Measurements from ENCODE around the gene ADGRB3. TPM values are rescaled to one million over a fixed set of nuclear protein-coding genes. Genes with fewer than 3 reads are reported as not detected.

The ADGRB3 gene
- total RNA-seq, 1 donor from 2014 or later, result 14.9 TPM

GRCh38 chr6:69392745-69393144 lies 757.7 kb downstream of the ADGRB3 start:
- Mint-ChIP-seq H3K4me1 (no peaks in the 10 kb centered on the region), H3K4me3 (no peak overlapping the region), H3K9me3 (no peaks in the 10 kb centered on the region), H3K27me3 (ENCODE audit: low read depth) (no peaks in the 10 kb centered on the region), H3K36me3 (no peaks in the 10 kb centered on the region), H3K27ac (no peak overlapping the region)
- no peak for TF ChIP-seq CTCF (IDR thresholded peaks at IDR 0.05; ENCODE audit: unreplicated experiment)
- no peak for DNase-seq (ENCODE audit: low spot score in 2 of 2, unreplicated experiment in 2 of 2)

GRCh38 chr6:69398311-69398710 lies 763.2 kb downstream of the ADGRB3 start:
- Mint-ChIP-seq H3K27ac (no peak overlapping the region), H3K36me3 (no peaks in the 10 kb centered on the region), H3K27me3 (ENCODE audit: low read depth) (no peaks in the 10 kb centered on the region), H3K4me3 (no peak overlapping the region), H3K9me3 (no peaks in the 10 kb centered on the region), H3K4me1 (no peaks in the 10 kb centered on the region)
- no peak for DNase-seq (ENCODE audit: low spot score in 2 of 2, unreplicated experiment in 2 of 2)
- TF ChIP-seq CTCF (IDR thresholded peaks at IDR 0.05; ENCODE audit: unreplicated experiment), result no peak

- no peaks in the 10 kb centered on the region for H3K36me3 Mint-ChIP-seq
- no peak for DNase-seq (ENCODE audit: low spot score in 2 of 2, unreplicated experiment in 2 of 2)
- TF ChIP-seq CTCF (IDR thresholded peaks at IDR 0.05; ENCODE audit: unreplicated experiment), result no peak
- no peak overlapping the region for H3K4me3 Mint-ChIP-seq
- H3K27me3 Mint-ChIP-seq (ENCODE audit: low read depth), result no peaks in the 10 kb centered on the region
- no peak overlapping the region for H3K27ac Mint-ChIP-seq
- H3K4me1 Mint-ChIP-seq, result no peaks in the 10 kb centered on the region
- no peaks in the 10 kb centered on the region for H3K9me3 Mint-ChIP-seq
Observed at GRCh38 chr6:69398729-69399128, 763.6 kb downstream of the ADGRB3 start.

GRCh38 chr6:69408886-69409285 lies 773.8 kb downstream of the ADGRB3 start:
- no peak overlapping the region for H3K4me3 Mint-ChIP-seq
- no peaks in the 10 kb centered on the region for H3K36me3 Mint-ChIP-seq
- no peak for TF ChIP-seq CTCF (IDR thresholded peaks at IDR 0.05; ENCODE audit: unreplicated experiment)
- H3K4me1 Mint-ChIP-seq, result no peaks in the 10 kb centered on the region
- H3K9me3 Mint-ChIP-seq, result peaks cover 26% of the 10 kb centered on the region
- H3K27ac Mint-ChIP-seq, result no peak overlapping the region
- DNase-seq (ENCODE audit: low spot score in 2 of 2, unreplicated experiment in 2 of 2), result no peak
- peaks cover 3% of the 10 kb centered on the region for H3K27me3 Mint-ChIP-seq (ENCODE audit: low read depth)

GRCh38 chr6:69416776-69417175 lies 781.7 kb downstream of the ADGRB3 start:
- no peak for TF ChIP-seq CTCF (IDR thresholded peaks at IDR 0.05; ENCODE audit: unreplicated experiment)
- no peak for DNase-seq (ENCODE audit: low spot score in 2 of 2, unreplicated experiment in 2 of 2)
- Mint-ChIP-seq H3K4me1 (no peaks in the 10 kb centered on the region), H3K4me3 (no peak overlapping the region), H3K36me3 (no peaks in the 10 kb centered on the region), H3K9me3 (peaks cover 14% of the 10 kb centered on the region), H3K27ac (no peak overlapping the region), H3K27me3 (ENCODE audit: low read depth) (no peaks in the 10 kb centered on the region)

- Mint-ChIP-seq H3K4me1 (no peaks in the 10 kb centered on the region), H3K36me3 (no peaks in the 10 kb centered on the region), H3K4me3 (no peak overlapping the region), H3K27me3 (ENCODE audit: low read depth) (no peaks in the 10 kb centered on the region), H3K27ac (no peak overlapping the region), H3K9me3 (no peaks in the 10 kb centered on the region)
- no peak for TF ChIP-seq CTCF (IDR thresholded peaks at IDR 0.05; ENCODE audit: unreplicated experiment)
- DNase-seq (ENCODE audit: low spot score in 2 of 2, unreplicated experiment in 2 of 2), result no peak
Observed at GRCh38 chr6:69421269-69421668, 786.2 kb downstream of the ADGRB3 start.

All from mesothelial cell of epicardium (in vitro differentiated cells).